ENCODE measurements around the gene OPCML. TPM values are rescaled to one million over a fixed set of nuclear protein-coding genes. Genes with fewer than 3 reads are reported as not detected.

The OPCML gene
- total RNA-seq, 4 donors from 2014 or later: 0.16 TPM; not detected in 3

GRCh38 chr11:133343951-133344350 is 188.3 kb downstream of the OPCML start:
- no peak for DNase-seq (ENCODE audit: low spot score in 2 of 2)
- intact Hi-C loops (cut with DNase I; ENCODE audit: low total_unique reads): no loop called here
- H3K4me3 ChIP-seq (ENCODE audit: low read depth, poor library complexity, severe bottlenecking): no peak overlapping the region
- TF ChIP-seq CTCF (IDR thresholded peaks at IDR 0.05) (no peak), POLR2A (IDR thresholded peaks at IDR 0.05) (no peak)
- 67 to 73% methylated on average over 9 of the region's 9 CpGs for WGBS, 2 donors

- WGBS, 2 donors: 66 to 67% methylated on average over 5 of the region's 5 CpGs
- no peak for DNase-seq (ENCODE audit: low spot score in 2 of 2)
- H3K4me3 ChIP-seq (ENCODE audit: low read depth, poor library complexity, severe bottlenecking): no peak overlapping the region
- no peak for TF ChIP-seq POLR2A (IDR thresholded peaks at IDR 0.05)
- TF ChIP-seq CTCF (IDR thresholded peaks at IDR 0.05): no peak
- intact Hi-C loops (cut with DNase I; ENCODE audit: low total_unique reads): no loop called here
Measured at GRCh38 chr11:133339495-133340140, 192.7 kb downstream of the OPCML start.

GRCh38 chr11:133338588-133338987 is 193.7 kb downstream of the OPCML start:
- intact Hi-C loops (cut with DNase I; ENCODE audit: low total_unique reads): no loop called here
- TF ChIP-seq POLR2A (IDR thresholded peaks at IDR 0.05): no peak
- no peak for TF ChIP-seq CTCF (IDR thresholded peaks at IDR 0.05)
- WGBS, 2 donors: 75 to 79% methylated on average over 2 of the region's 2 CpGs
- no peak overlapping the region for H3K4me3 ChIP-seq (ENCODE audit: low read depth, poor library complexity, severe bottlenecking)
- DNase-seq (ENCODE audit: low spot score in 2 of 2): no peak

- no peak overlapping the region for H3K4me3 ChIP-seq (ENCODE audit: low read depth, poor library complexity, severe bottlenecking)
- WGBS, 2 donors: 70 to 82% methylated on average over 7 of the region's 7 CpGs
- intact Hi-C loops (cut with DNase I; ENCODE audit: low total_unique reads): no loop called here
- TF ChIP-seq CTCF (IDR thresholded peaks at IDR 0.05): no peak
- TF ChIP-seq POLR2A (IDR thresholded peaks at IDR 0.05): no peak
- no peak for DNase-seq (ENCODE audit: low spot score in 2 of 2)
Measured at GRCh38 chr11:133337951-133338418, 194.3 kb downstream of the OPCML start.

GRCh38 chr11:133337193-133337592 is 195.1 kb downstream of the OPCML start:
- no peak for DNase-seq (ENCODE audit: low spot score in 2 of 2)
- H3K4me3 ChIP-seq (ENCODE audit: low read depth, poor library complexity, severe bottlenecking): no peak overlapping the region
- intact Hi-C loops (cut with DNase I; ENCODE audit: low total_unique reads): no loop called here
- whole genome bisulfite sequencing, 2 donors: 89 to 90% methylated on average over 4 of the region's 4 CpGs
- TF ChIP-seq POLR2A (IDR thresholded peaks at IDR 0.05): no peak
- TF ChIP-seq CTCF (IDR thresholded peaks at IDR 0.05): no peak

GRCh38 chr11:133331031-133331430 is 201.3 kb downstream of the OPCML start:
- WGBS, 2 donors: 84 to 90% methylated on average over 3 of the region's 3 CpGs

More at GRCh38 chr11:133331031-133331430, 201.3 kb downstream of the OPCML start:
- TF ChIP-seq POLR2A (IDR thresholded peaks at IDR 0.05): no peak
- H3K4me3 ChIP-seq (ENCODE audit: low read depth, poor library complexity, severe bottlenecking): no peak overlapping the region
- intact Hi-C loops (cut with DNase I; ENCODE audit: low total_unique reads): no loop called here
- no peak for DNase-seq (ENCODE audit: low spot score in 2 of 2)

All from lower leg skin (tissue), 4 donors.